ENCODE data around the gene TFAP2D.

The TFAP2D gene

DNA sequence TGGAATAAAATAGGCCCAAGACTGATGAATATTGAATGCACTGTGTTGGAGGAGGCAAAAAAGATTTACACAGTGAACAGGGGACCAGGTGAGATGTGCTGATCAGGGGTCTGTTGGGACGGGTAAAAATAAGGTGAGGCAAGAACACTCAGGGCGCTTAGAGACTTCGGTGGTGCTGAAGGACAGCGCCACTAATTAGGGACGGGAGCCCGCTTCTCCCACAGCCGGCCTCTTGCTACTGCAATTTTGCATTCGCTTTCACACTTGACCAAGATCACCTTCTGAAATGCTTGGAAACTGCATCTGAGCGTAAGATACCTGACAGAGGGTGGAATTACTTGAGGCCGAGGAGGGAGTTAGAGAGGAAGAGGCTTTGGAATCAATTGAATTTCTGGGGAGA lies 7.3 kb downstream of the TFAP2D start:
- DNase-seq (ENCODE audit: low read depth in 2 of 2), result no peak

- DNase-seq (ENCODE audit: low read depth in 2 of 2), result no peak
Measured at GRCh38 chr6:50721978-50722377, 8.7 kb downstream of the TFAP2D start.

DNA sequence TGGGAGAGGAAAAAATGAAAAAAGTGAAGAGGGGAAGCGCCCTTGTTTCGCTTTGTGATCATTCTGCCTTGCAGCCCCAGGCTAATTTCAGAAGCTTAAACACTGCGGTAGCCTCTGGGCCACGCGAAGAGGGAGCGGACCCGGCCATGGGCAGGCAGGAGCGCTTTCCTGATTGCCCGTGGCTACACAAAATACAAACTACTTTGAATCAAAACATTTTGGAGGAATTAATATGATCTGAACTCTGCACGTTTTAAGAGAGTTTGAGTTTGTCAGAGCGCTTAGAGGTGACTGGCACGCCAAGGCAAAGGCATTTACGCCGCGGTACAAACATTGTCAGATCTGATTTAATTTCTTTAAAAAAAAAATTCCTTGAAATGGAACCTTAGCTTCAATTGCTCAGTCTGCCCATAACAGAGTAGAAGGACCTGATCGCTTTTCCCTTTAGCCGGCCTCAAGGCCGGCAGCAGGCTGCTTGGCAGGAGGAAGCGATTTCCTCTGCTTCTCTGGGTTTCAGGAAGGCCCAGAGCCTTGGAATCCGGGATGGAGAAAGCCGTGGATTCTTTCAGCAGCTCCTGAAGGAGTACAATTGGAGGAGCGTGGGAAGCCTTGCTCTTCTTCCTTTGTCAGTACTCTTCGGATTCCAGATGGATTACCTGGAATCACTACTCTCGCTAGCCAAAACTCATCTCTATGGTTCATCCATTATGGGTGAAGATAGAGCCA lies 9.7 kb downstream of the TFAP2D start:
- DNase-seq (ENCODE audit: low read depth in 2 of 2), result no peak

DNA sequence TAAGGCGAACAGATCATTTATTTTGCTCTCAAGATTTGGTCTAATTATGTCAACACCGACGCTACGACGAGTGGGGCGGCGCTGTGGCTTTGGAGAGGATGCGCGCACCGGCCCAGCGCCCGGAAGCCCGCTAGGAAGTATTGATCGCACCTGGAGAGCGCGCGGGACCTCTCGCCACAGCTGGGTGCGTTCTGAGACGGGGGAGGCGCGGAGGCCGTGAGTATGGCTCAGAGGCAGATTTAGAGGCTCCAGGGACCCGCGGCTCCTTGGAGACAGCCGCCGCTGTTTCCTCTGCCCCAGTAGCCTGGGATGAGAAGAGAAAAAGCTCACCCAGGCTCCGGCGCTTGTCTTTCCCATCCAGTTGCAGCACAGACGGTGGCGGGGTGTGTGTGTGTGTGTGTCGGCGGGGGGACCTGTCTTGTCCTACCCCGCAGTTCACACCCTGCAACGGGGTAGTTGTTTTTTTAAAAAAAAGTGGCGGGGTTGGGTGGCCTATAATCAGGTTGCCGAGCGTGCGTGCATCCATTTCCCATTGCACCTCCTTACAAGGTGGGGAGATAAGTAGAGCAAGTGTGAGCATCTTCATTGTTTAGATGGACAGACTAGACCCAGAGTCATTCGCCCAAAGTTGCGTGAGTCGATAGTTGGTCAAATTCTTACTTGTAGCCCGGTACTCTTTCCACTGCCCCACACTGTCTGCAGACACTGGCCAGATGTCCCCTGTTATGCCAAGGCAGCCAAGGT lies 11.2 kb downstream of the TFAP2D start:
- DNase-seq (ENCODE audit: low read depth in 2 of 2), result no peak

- no peak for DNase-seq (ENCODE audit: low read depth in 2 of 2)
Measured at GRCh38 chr6:50734488-50734887, 21.2 kb downstream of the TFAP2D start.

DNA sequence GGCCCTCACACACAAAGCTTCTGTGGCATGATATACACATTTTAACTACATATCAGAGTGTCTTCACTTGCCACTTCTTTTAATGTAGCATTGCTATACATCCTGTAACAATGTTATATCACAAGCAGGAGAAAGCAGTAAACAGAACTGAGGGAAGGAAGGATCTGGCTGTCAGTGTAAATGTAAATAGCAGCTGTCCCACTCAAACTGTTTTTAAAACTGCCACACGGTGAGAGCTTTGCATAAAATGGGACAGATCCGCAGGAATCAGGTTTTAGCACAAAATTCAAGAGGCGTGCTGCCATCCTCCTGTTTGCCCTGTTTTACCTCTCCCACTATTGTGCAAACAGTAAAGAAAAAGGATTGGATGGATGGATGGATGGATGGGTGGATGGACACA lies 28.8 kb downstream of the TFAP2D start:
- DNase-seq (ENCODE audit: low read depth in 2 of 2), result no peak

- DNase-seq (ENCODE audit: low read depth in 2 of 2), result no peak
Measured at GRCh38 chr6:50744976-50745375, 31.6 kb downstream of the TFAP2D start.

GRCh38 chr6:50762798-50763197 lies 49.5 kb downstream of the TFAP2D start:
- DNase-seq (ENCODE audit: low read depth in 2 of 2), result no peak

- DNase-seq (ENCODE audit: low read depth in 2 of 2), result no peak
Measured at GRCh38 chr6:50778696-50779095, 65.4 kb downstream of the TFAP2D start.

GRCh38 chr6:50780382-50780781 lies 67.1 kb downstream of the TFAP2D start:
- no peak for DNase-seq (ENCODE audit: low read depth in 2 of 2)

GRCh38 chr6:50785921-50786320 lies 72.6 kb downstream of the TFAP2D start:
- no peak for DNase-seq (ENCODE audit: low read depth in 2 of 2)

GRCh38 chr6:50791900-50792508 lies 78.7 kb downstream of the TFAP2D start:
- DNase-seq (ENCODE audit: low read depth in 2 of 2), result no peak

DNA sequence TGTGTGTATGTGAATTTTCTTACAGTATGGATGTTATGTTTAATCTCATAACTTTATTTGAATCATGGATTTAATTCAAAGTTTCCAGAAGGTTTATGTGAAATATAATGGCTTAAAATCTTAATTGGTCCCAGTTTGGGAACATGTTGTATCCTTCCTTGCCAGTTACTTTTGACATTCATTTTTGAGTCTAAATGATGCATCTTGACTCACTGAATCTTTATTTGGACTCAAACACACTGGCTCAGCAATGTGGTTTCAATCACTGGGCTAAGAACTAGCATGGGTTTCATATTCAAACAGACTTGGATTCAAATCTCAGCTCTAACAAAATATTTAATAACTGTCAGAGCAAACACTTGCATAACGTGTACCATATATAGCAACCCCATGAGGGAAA lies 79.4 kb downstream of the TFAP2D start:
- DNase-seq (ENCODE audit: low read depth in 2 of 2), result no peak

DNA sequence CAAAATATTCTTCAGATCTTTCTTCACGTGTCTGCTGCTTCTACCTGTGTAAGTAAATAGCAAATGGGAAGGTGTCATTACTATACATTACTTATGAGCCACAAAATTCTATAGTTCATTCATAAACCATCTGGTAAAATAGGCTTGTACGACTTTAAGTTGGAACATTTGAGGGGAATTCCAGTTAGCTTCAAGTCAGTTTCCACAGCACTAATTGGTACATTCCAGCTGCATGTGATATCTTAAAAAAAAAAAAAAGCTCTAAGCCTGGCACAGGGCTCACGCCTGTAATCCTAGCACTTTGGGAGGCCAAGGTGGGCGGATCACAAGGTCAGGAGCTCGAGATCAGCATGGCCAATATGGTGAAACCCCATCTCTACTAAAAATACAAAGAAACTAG lies 82.2 kb downstream of the TFAP2D start:
- no peak for DNase-seq (ENCODE audit: low read depth in 2 of 2)

DNA sequence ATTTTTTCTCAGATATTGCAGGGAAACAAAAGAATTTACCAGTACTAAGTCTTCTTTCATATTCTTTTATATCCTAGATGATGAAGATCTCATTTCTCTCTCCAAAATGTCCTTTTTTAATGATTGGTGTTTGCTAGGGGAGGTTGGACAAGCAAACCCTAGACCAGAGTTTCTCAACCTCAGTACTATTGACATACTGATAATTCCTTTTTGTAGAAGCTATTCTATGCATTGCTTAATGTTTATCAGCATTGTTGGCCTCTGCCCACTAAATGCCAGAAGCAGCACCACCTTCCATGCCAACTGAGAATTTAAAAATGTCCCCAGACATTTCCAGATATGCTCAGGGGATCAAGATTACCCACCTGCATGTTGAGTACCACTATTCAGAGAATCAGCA lies 91.0 kb downstream of the TFAP2D start:
- no peak for DNase-seq (ENCODE audit: low read depth in 2 of 2)

GRCh38 chr6:50807035-50807434 lies 93.7 kb downstream of the TFAP2D start:
- DNase-seq (ENCODE audit: low read depth in 2 of 2), result no peak

DNA sequence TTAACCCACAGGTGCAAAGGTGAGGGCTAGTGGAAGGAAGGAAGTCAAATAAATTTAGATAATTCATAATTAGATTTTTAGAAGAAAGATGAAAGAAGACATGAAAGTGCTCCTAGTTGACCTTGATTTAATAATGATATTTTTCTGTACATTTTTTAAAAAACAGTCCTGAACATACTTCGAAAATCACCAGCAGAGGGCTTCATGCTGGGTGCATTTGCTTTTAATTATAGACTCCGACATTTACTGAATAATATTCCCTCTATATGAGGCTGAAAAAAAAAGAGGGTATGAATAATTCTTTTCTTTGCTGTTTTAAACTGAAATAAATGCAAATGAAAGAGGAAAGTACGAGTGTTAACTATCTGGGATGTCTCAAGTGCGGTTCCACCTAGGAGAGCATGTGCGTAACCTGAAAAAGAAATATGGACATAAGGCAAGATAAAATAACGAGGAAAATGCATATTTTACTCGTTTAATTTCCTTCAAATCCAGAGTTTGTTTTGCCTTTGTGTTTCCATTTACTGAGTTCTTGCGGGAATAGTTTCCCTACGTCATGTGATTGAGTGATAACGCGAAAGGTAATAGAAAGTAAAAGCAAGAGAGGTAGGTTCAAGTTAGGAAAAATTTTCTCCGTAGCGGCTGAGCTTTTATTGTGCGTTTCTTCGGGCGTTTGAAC lies 102.2 kb downstream of the TFAP2D start:
- DNase-seq (ENCODE audit: low read depth in 2 of 2), result no peak

GRCh38 chr6:50816115-50816675 lies 102.9 kb downstream of the TFAP2D start:
- peak in 1 of 2 donors; percentile 20 for DNase-seq (ENCODE audit: low read depth in 2 of 2)

DNA sequence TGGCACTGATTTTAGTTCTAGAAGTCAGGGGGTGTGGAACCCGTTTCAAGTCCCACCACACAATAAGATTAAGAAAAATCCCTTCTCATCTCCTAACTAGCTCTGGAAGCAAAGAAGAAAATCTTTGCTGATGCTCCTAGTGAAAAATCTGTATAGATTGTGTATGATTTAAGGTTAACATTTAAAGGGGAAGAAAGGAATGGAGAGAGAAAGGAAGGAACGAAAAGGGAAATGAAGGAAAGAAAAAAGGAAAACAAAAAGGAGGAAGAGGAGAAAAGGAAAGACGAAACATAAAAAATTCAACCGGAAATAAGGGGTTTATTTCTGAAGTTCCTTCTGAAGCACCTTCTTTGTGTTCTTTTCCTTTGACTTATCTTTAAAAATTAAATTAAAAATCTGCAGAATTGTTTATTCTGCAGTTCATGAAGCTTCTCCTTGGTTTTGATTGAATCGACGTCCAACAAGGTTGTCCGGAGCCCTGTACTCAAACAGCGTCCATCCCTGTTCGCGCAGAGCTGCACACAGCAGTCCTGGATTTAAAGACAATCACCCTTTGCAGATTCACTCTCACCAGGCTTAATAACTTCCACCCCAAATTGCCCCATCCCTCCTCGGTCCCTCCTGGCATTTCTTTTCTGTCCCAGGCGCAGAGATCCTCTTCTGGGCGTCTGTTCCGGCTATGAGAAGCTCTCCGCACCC lies 103.8 kb downstream of the TFAP2D start:
- no peak for DNase-seq (ENCODE audit: low read depth in 2 of 2)

- no peak for DNase-seq (ENCODE audit: low read depth in 2 of 2)
Measured at GRCh38 chr6:50817646-50817950, 104.3 kb downstream of the TFAP2D start.

- DNase-seq (ENCODE audit: low read depth in 2 of 2), result no peak
Measured at GRCh38 chr6:50818020-50818419, 104.7 kb downstream of the TFAP2D start.

- DNase-seq (ENCODE audit: low read depth in 2 of 2), result no peak
Measured at GRCh38 chr6:50818673-50819072, 105.3 kb downstream of the TFAP2D start, which contains the start of gene TFAP2B. Gene TFAP2B (plus strand): TSS chr6:50818871. CDS start chr6:50818892, 21 bp downstream.

Measured in stimulated activated CD8-positive, alpha-beta memory T cell treated with anti-CD3 and anti-CD28 coated beads, Interleukin-7, amount 100 ng/mL, for 1 hour (primary cell).